ENCODE measurements around the gene JADE2. TPM values are rescaled to one million over a fixed set of nuclear protein-coding genes. Genes with fewer than 3 reads are reported as not detected.

The JADE2 gene
- total and polyA plus RNA-seq, 2 donors (not counting 3 experiments of a cell fraction or from before 2014, with no cell fraction given), result 11.6 to 31.1 TPM

- CTCF ChIA-PET, result no interaction called here
Observed at GRCh38 chr5:134490255-134490924, 35.1 kb upstream of the JADE2 start.

GRCh38 chr5:134490925-134491271, 34.6 kb upstream of the JADE2 start:
- POLR2A ChIA-PET, result no interaction called here
- Histone ChIP-seq H3K4me3 (replicated peaks in 1 of 3; ENCODE audit: insufficient read depth in 1 of 3, low read depth in 1 of 3, low read length in 3 of 3) (no peak overlapping the region), H2AFZ (ENCODE audit: low read depth, low read length) (no peak overlapping the region), H3K36me3 (ENCODE audit: control insufficient read depth in 2 of 2, extremely low read depth in 1 of 2, insufficient read depth in 2 of 2, low read length in 2 of 2) (no peaks in the 10 kb centered on the region), H3K4me1 (ENCODE audit: control insufficient read depth, extremely low read depth, insufficient read depth, low read length) (no peaks in the 10 kb centered on the region), H3K27me3 (ENCODE audit: control insufficient read depth in 2 of 2, insufficient read depth in 2 of 2, low read length in 2 of 2) (no peaks in the 10 kb centered on the region), H3K9me3 (replicated peaks; ENCODE audit: control insufficient read depth, insufficient read depth, low read length) (no peaks in the 10 kb centered on the region), H3K9me1 (replicated peaks; ENCODE audit: control insufficient read depth, extremely low read depth, insufficient read depth, low read length) (no peaks in the 10 kb centered on the region), H3K27ac (ENCODE audit: insufficient read depth, low read depth, low read length) (no peak overlapping the region), H4K20me1 (replicated peaks; ENCODE audit: control insufficient read depth, extremely low read depth, insufficient read depth, low read length) (no peaks in the 10 kb centered on the region), H3K4me2 (ENCODE audit: insufficient read depth, low read length) (no peak overlapping the region), H3K79me2 (ENCODE audit: control insufficient read depth, insufficient read depth, low read length) (no peaks in the 10 kb centered on the region), H3K9ac (replicated peaks; ENCODE audit: extremely low read depth, insufficient read depth, low read length) (no peak overlapping the region)
- TF ChIP-seq MAX (IDR thresholded peaks at IDR 0.05; ENCODE audit: insufficient read depth, insufficient read length), result no peak
- CTCF ChIA-PET, result no interaction called here
- DNase-seq (ENCODE audit: low read depth, low spot score) (no peak), FAIRE-seq (no peak)
- BruUV-seq (replicated peaks), result no TSS peak
- intact Hi-C loops (cut with micrococcal nuclease), result no loop called here
- dilution Hi-C loops (cut with MboI; ENCODE audit: extremely low pct_ligation_motif_present, low sequenced_read_pairs), result no loop called here

More at GRCh38 chr5:134490255-134490924, 35.1 kb upstream of the JADE2 start:
- DNase-seq (ENCODE audit: low read depth, low spot score), result no peak
- dilution Hi-C loops (cut with MboI; ENCODE audit: extremely low pct_ligation_motif_present, low sequenced_read_pairs) (no loop called here), intact Hi-C loops (cut with micrococcal nuclease) (no loop called here)
- Histone ChIP-seq H4K20me1 (replicated peaks; ENCODE audit: control insufficient read depth, extremely low read depth, insufficient read depth, low read length) (no peaks in the 10 kb centered on the region), H3K36me3 (ENCODE audit: control insufficient read depth in 2 of 2, extremely low read depth in 1 of 2, insufficient read depth in 2 of 2, low read length in 2 of 2) (no peaks in the 10 kb centered on the region), H3K4me3 (replicated peaks in 1 of 3; ENCODE audit: insufficient read depth in 1 of 3, low read depth in 1 of 3, low read length in 3 of 3) (no peak overlapping the region), H3K27ac (ENCODE audit: insufficient read depth, low read depth, low read length) (no peak overlapping the region), H3K9me3 (replicated peaks; ENCODE audit: control insufficient read depth, insufficient read depth, low read length) (no peaks in the 10 kb centered on the region), H3K9me1 (replicated peaks; ENCODE audit: control insufficient read depth, extremely low read depth, insufficient read depth, low read length) (no peaks in the 10 kb centered on the region), H3K4me2 (ENCODE audit: insufficient read depth, low read length) (no peak overlapping the region), H2AFZ (ENCODE audit: low read depth, low read length) (no peak overlapping the region), H3K9ac (replicated peaks; ENCODE audit: extremely low read depth, insufficient read depth, low read length) (no peak overlapping the region), H3K79me2 (ENCODE audit: control insufficient read depth, insufficient read depth, low read length) (no peaks in the 10 kb centered on the region), H3K4me1 (ENCODE audit: control insufficient read depth, extremely low read depth, insufficient read depth, low read length) (no peaks in the 10 kb centered on the region), H3K27me3 (ENCODE audit: control insufficient read depth in 2 of 2, insufficient read depth in 2 of 2, low read length in 2 of 2) (no peaks in the 10 kb centered on the region)
- POLR2A ChIA-PET, result no interaction called here
- no peak for FAIRE-seq
- no TSS peak for BruUV-seq (replicated peaks)
- TF ChIP-seq MYC (IDR thresholded peaks at IDR 0.05; ENCODE audit: low read depth, low read length), result no peak
